NCI-H1930 (cell line): ENCODE data around the gene MLLT6.

ENCODE experiments used
- DNase-seq, 2 experiments: peaks; one replicate each; lab custom pipeline; 2025; lab: John Stamatoyannopoulos, UW

MLLT6 gene

DNA sequence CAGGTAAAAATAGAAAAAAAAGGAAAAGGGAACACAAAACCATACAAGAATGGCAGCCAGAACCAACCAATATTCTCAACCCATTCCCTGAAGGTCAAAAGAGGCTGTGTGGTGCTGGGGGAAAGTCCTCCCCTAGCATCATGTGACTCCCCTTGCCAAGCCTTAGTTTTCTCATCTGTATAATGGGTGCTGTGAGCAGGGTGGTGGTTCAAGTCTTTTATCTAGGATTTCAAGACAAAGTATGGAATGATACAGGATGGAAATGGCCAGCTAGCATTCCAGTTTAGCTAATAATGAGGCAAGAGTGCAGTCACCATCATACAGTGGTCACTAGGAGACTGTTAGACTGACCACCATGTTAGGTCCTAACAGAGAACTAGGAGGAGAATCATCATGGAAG is 68.2 kb downstream of the MLLT6 start:
- no peak for DNase-seq

GRCh38 chr17:38777641-38778250 is 72.7 kb downstream of the MLLT6 start:
- no peak for DNase-seq
